Lower leg skin (tissue), 3 donors: Measurements from ENCODE around the gene CPT1A.

ENCODE experiments used
- CTCF ChIP-seq, 3 donors: fragments of 450-650 bp; IDR thresholded peaks; one replicate each; pipeline ENCODE4 v1.5.1; 2016; ENCODE audit warnings: antibody characterized with exemption in 3 of 3, mild to moderate bottlenecking in 3 of 3, moderate library complexity in 2 of 3
- POLR2A ChIP-seq, 2 donors: fragments of 450-650 bp; IDR thresholded peaks; one replicate each; pipeline ENCODE4 v1.6.1; 2016 to 2017; ENCODE audit warnings: antibody characterized with exemption in 2 of 2, mild to moderate bottlenecking in 1 of 2, moderate library complexity in 1 of 2

GRCh38 chr11:68775951-68776388, 65.7 kb downstream of the CPT1A start:
- TF ChIP-seq POLR2A (IDR thresholded peaks at IDR 0.05) (no peak), CTCF (IDR thresholded peaks at IDR 0.05) (no peak)
